Measurements from ENCODE around the gene MAGI1. TPM values are rescaled to one million over a fixed set of nuclear protein-coding genes. Genes with fewer than 3 reads are reported as not detected.

The MAGI1 gene
- total RNA-seq, 2 experiments from 2014 or later: 0.29 to 4.3 TPM

GRCh38 chr3:65925254-65925954 is 113.3 kb downstream of the MAGI1 start:
- Mint-ChIP-seq H3K9me3 (ENCODE audit: low read depth) (no peaks in the 10 kb centered on the region), H3K36me3 (no peaks in the 10 kb centered on the region), H3K27ac (no peak overlapping the region), H3K4me3 (no peak overlapping the region), H3K4me1 (no peaks in the 10 kb centered on the region), H3K27me3 (no peaks in the 10 kb centered on the region)
- no peak for ATAC-seq
- no peak for DNase-seq
- CTCF ChIA-PET: no interaction called here

GRCh38 chr3:65924762-65925161 is 114.0 kb downstream of the MAGI1 start:
- CTCF ChIA-PET: no interaction called here
- ATAC-seq (no peak), DNase-seq (no peak)
- Mint-ChIP-seq H3K27ac (no peak overlapping the region), H3K4me3 (no peak overlapping the region), H3K27me3 (no peaks in the 10 kb centered on the region), H3K36me3 (no peaks in the 10 kb centered on the region), H3K4me1 (no peaks in the 10 kb centered on the region), H3K9me3 (ENCODE audit: low read depth) (no peaks in the 10 kb centered on the region)

- Mint-ChIP-seq H3K9me3 (ENCODE audit: low read depth) (peaks cover 4% of the 10 kb centered on the region), H3K4me3 (no peak overlapping the region), H3K27me3 (no peaks in the 10 kb centered on the region), H3K36me3 (no peaks in the 10 kb centered on the region), H3K27ac (no peak overlapping the region), H3K4me1 (no peaks in the 10 kb centered on the region)
- ATAC-seq: no peak
- DNase-seq: no peak
- CTCF ChIA-PET: no interaction called here
Measured at GRCh38 chr3:65922441-65922840, 116.3 kb downstream of the MAGI1 start.

GRCh38 chr3:65919826-65920225 is 118.9 kb downstream of the MAGI1 start:
- Mint-ChIP-seq H3K9me3 (ENCODE audit: low read depth) (peaks cover 4% of the 10 kb centered on the region), H3K4me3 (no peak overlapping the region), H3K27me3 (no peaks in the 10 kb centered on the region), H3K36me3 (no peaks in the 10 kb centered on the region), H3K27ac (no peak overlapping the region), H3K4me1 (no peaks in the 10 kb centered on the region)
- DNase-seq (no peak), ATAC-seq (no peak)
- CTCF ChIA-PET: no interaction called here

- no peak for ATAC-seq
- Mint-ChIP-seq H3K4me1 (no peaks in the 10 kb centered on the region), H3K9me3 (ENCODE audit: low read depth) (peaks cover 4% of the 10 kb centered on the region), H3K27me3 (no peaks in the 10 kb centered on the region), H3K27ac (no peak overlapping the region), H3K36me3 (no peaks in the 10 kb centered on the region), H3K4me3 (no peak overlapping the region)
- DNase-seq: no peak
- CTCF ChIA-PET: no interaction called here
Measured at GRCh38 chr3:65915477-65915876, 123.2 kb downstream of the MAGI1 start.

- Mint-ChIP-seq H3K4me1 (no peaks in the 10 kb centered on the region), H3K9me3 (ENCODE audit: low read depth) (peaks cover 4% of the 10 kb centered on the region), H3K4me3 (no peak overlapping the region), H3K27ac (no peak overlapping the region), H3K36me3 (no peaks in the 10 kb centered on the region), H3K27me3 (no peaks in the 10 kb centered on the region)
- no peak for DNase-seq
- CTCF ChIA-PET: no interaction called here
- no peak for ATAC-seq
Measured at GRCh38 chr3:65914740-65915367, 123.9 kb downstream of the MAGI1 start.

- no peaks in the 10 kb centered on the region for H3K27me3 Mint-ChIP-seq
- peaks cover 4% of the 10 kb centered on the region for H3K9me3 Mint-ChIP-seq (ENCODE audit: low read depth)
- CTCF ChIA-PET: no interaction called here
- H3K36me3 Mint-ChIP-seq: no peaks in the 10 kb centered on the region
- DNase-seq: no peak
- no peaks in the 10 kb centered on the region for H3K4me1 Mint-ChIP-seq
- no peak for ATAC-seq
- no peak overlapping the region for H3K4me3 Mint-ChIP-seq
- H3K27ac Mint-ChIP-seq: no peak overlapping the region
Measured at GRCh38 chr3:65914032-65914739, 124.5 kb downstream of the MAGI1 start.

- peaks cover 2% of the 10 kb centered on the region for H3K9me3 Mint-ChIP-seq (ENCODE audit: low read depth)
- no peaks in the 10 kb centered on the region for H3K4me1 Mint-ChIP-seq
- CTCF ChIA-PET: no interaction called here
- no peak overlapping the region for H3K4me3 Mint-ChIP-seq
- H3K36me3 Mint-ChIP-seq: no peaks in the 10 kb centered on the region
- ATAC-seq (no peak), DNase-seq (no peak)
- H3K27me3 Mint-ChIP-seq: no peaks in the 10 kb centered on the region
- no peak overlapping the region for H3K27ac Mint-ChIP-seq
Measured at GRCh38 chr3:65912647-65913046, 126.1 kb downstream of the MAGI1 start.

GRCh38 chr3:65908588-65908987 is 130.1 kb downstream of the MAGI1 start:
- H3K27ac Mint-ChIP-seq: no peak overlapping the region
- H3K36me3 Mint-ChIP-seq: no peaks in the 10 kb centered on the region
- CTCF ChIA-PET: no interaction called here

GRCh38 chr3:65907232-65908130 is 131.2 kb downstream of the MAGI1 start:
- no peaks in the 10 kb centered on the region for H3K4me1 Mint-ChIP-seq
- CTCF ChIA-PET: no interaction called here
- no peak overlapping the region for H3K27ac Mint-ChIP-seq
- no peaks in the 10 kb centered on the region for H3K36me3 Mint-ChIP-seq
- H3K27me3 Mint-ChIP-seq: no peaks in the 10 kb centered on the region
- H3K9me3 Mint-ChIP-seq (ENCODE audit: low read depth): no peaks in the 10 kb centered on the region
- DNase-seq (no peak), ATAC-seq (no peak)
- H3K4me3 Mint-ChIP-seq: no peak overlapping the region

More at GRCh38 chr3:65908588-65908987, 130.1 kb downstream of the MAGI1 start:
- Mint-ChIP-seq H3K27me3 (no peaks in the 10 kb centered on the region), H3K9me3 (ENCODE audit: low read depth) (no peaks in the 10 kb centered on the region), H3K4me1 (no peaks in the 10 kb centered on the region), H3K4me3 (no peak overlapping the region)
- ATAC-seq: no peak
- no peak for DNase-seq

GRCh38 chr3:65905771-65906170 is 132.9 kb downstream of the MAGI1 start:
- DNase-seq (no peak), ATAC-seq (no peak)
- H3K27ac Mint-ChIP-seq: no peak overlapping the region
- no peaks in the 10 kb centered on the region for H3K36me3 Mint-ChIP-seq
- H3K27me3 Mint-ChIP-seq: no peaks in the 10 kb centered on the region
- no peak overlapping the region for H3K4me3 Mint-ChIP-seq
- H3K9me3 Mint-ChIP-seq (ENCODE audit: low read depth): no peaks in the 10 kb centered on the region
- CTCF ChIA-PET: no interaction called here
- no peaks in the 10 kb centered on the region for H3K4me1 Mint-ChIP-seq

GRCh38 chr3:65904016-65904415 is 134.7 kb downstream of the MAGI1 start:
- CTCF ChIA-PET: no interaction called here
- H3K36me3 Mint-ChIP-seq: no peaks in the 10 kb centered on the region
- H3K27me3 Mint-ChIP-seq: no peaks in the 10 kb centered on the region
- H3K4me1 Mint-ChIP-seq: no peaks in the 10 kb centered on the region
- H3K9me3 Mint-ChIP-seq (ENCODE audit: low read depth): no peaks in the 10 kb centered on the region
- H3K4me3 Mint-ChIP-seq: no peak overlapping the region
- H3K27ac Mint-ChIP-seq: no peak overlapping the region
- DNase-seq (no peak), ATAC-seq (no peak)

GRCh38 chr3:65902304-65902793 is 136.4 kb downstream of the MAGI1 start:
- CTCF ChIA-PET: no interaction called here
- Mint-ChIP-seq H3K4me1 (no peaks in the 10 kb centered on the region), H3K9me3 (ENCODE audit: low read depth) (no peaks in the 10 kb centered on the region), H3K36me3 (no peaks in the 10 kb centered on the region), H3K27ac (no peak overlapping the region), H3K27me3 (no peaks in the 10 kb centered on the region), H3K4me3 (no peak overlapping the region)
- DNase-seq (no peak), ATAC-seq (no peak)
